Neural crest cell (in vitro differentiated cells): Measurements from ENCODE around the gene GSPT1. TPM values are rescaled to one million over a fixed set of nuclear protein-coding genes. Genes with fewer than 3 reads are reported as not detected.

Experiments used
- DNase-seq: peaks from one replicate; pipeline ENCODE4 v3.0.0; 2021; ENCODE audit warnings: low read depth, mixed read lengths, low spot score
- H3K27ac Mint-ChIP-seq: one replicate; pipeline ENCODE4 v1.8.0; 2021; ENCODE audit warnings: mild to moderate bottlenecking, mixed read lengths; ENCODE audit not compliant: unreplicated experiment
- H3K27me3 Mint-ChIP-seq: 2 replicates; pipeline ENCODE4 v1.8.0; 2021; ENCODE audit warnings: low read depth, mild to moderate bottlenecking, mixed read lengths
- H3K36me3 Mint-ChIP-seq: 2 replicates; pipeline ENCODE4 v1.8.0; 2021; ENCODE audit warnings: low read depth, mild to moderate bottlenecking, mixed read lengths
- H3K4me1 Mint-ChIP-seq: 2 replicates; pipeline ENCODE4 v1.8.0; 2021; ENCODE audit warnings: mixed read lengths
- H3K4me3 Mint-ChIP-seq: one replicate; pipeline ENCODE4 v1.8.0; 2021; ENCODE audit warnings: mild to moderate bottlenecking, mixed read lengths
- H3K9me3 Mint-ChIP-seq: 2 replicates; pipeline ENCODE4 v1.8.0; 2021; ENCODE audit warnings: mixed read lengths
- CTCF ChIP-seq: fragments of 200-600 bp; sonication (generic); conservative IDR thresholded peaks from 2 replicates; pipeline ENCODE4 v1.5.0; 2021; ENCODE audit warnings: antibody characterized with exemption, mild to moderate bottlenecking
- total RNA-seq: library from RNA; stranded (reverse); gene quantifications from 2 replicates; pipeline ENCODE4 v1.2.1, GENCODE V29; 2021

The GSPT1 gene
- total RNA-seq, 1 donor from 2014 or later: 127 TPM

- H3K4me3 Mint-ChIP-seq: peak overlapping the region; percentile 97
- peak; percentile 8 for DNase-seq
- peaks cover 10% of the 10 kb centered on the region for H3K27me3 Mint-ChIP-seq
Observed at GRCh38 chr16:11914210-11915113, 1.3 kb downstream of the GSPT1 start.

GRCh38 chr16:11913425-11914079 is 2.2 kb downstream of the GSPT1 start:
- Mint-ChIP-seq H3K4me1 (peaks cover 50% of the 10 kb centered on the region), H3K27me3 (peaks cover 7% of the 10 kb centered on the region), H3K27ac (peak overlapping the region; percentile 54), H3K36me3 (peaks cover 2% of the 10 kb centered on the region), H3K9me3 (no peaks in the 10 kb centered on the region), H3K4me3 (peak overlapping the region; percentile 97)
- TF ChIP-seq CTCF: no peak
- no peak for DNase-seq

More at GRCh38 chr16:11914210-11915113, 1.3 kb downstream of the GSPT1 start:
- Mint-ChIP-seq H3K9me3 (no peaks in the 10 kb centered on the region), H3K27ac (peak overlapping the region; percentile 96), H3K4me1 (peaks cover 47% of the 10 kb centered on the region), H3K36me3 (peaks cover 2% of the 10 kb centered on the region)
- TF ChIP-seq CTCF: no peak

GRCh38 chr16:11909653-11910545 is 5.9 kb downstream of the GSPT1 start:
- Mint-ChIP-seq H3K4me3 (peak overlapping the region; percentile 11), H3K27ac (no peak overlapping the region), H3K4me1 (peaks cover 47% of the 10 kb centered on the region), H3K9me3 (no peaks in the 10 kb centered on the region), H3K36me3 (peaks cover 6% of the 10 kb centered on the region), H3K27me3 (peaks cover 2% of the 10 kb centered on the region)
- no peak for TF ChIP-seq CTCF
- no peak for DNase-seq

- TF ChIP-seq CTCF: no peak
- no peak overlapping the region for H3K27ac Mint-ChIP-seq
- peaks cover 4% of the 10 kb centered on the region for H3K36me3 Mint-ChIP-seq
- H3K9me3 Mint-ChIP-seq: no peaks in the 10 kb centered on the region
- DNase-seq: no peak
- no peaks in the 10 kb centered on the region for H3K27me3 Mint-ChIP-seq
- peak overlapping the region; percentile 23 for H3K4me3 Mint-ChIP-seq
- peaks cover 22% of the 10 kb centered on the region for H3K4me1 Mint-ChIP-seq
Observed at GRCh38 chr16:11907160-11907970, 8.4 kb downstream of the GSPT1 start.
